Smooth muscle cell of the brain vasculature (primary cell): ENCODE measurements around the gene LMTK3.
"Not testable (repeated sequence)": the region's sequence is repeated elsewhere in the genome, so short reads cannot be mapped to it uniquely, and the experiment has no call there.

Experiments used
- DNase-seq: peaks from one replicate; pipeline ENCODE4 v3.0.0-alpha.2; 2012; ENCODE audit warnings: low read depth, low spot score

LMTK3 gene

GRCh38 chr19:48541813-48542212 lies 30.2 kb upstream of the LMTK3 start:
- DNase-seq: no peak

- DNase-seq: no peak
Observed at GRCh38 chr19:48540110-48540509, 28.5 kb upstream of the LMTK3 start.

- DNase-seq: no peak
Observed at GRCh38 chr19:48539503-48540096, 28.0 kb upstream of the LMTK3 start.

- not testable (repeated sequence) for DNase-seq
Observed at GRCh38 chr19:48538057-48538456, 26.4 kb upstream of the LMTK3 start.

GRCh38 chr19:48537541-48537940 lies 25.9 kb upstream of the LMTK3 start:
- no peak for DNase-seq

GRCh38 chr19:48533770-48534169 lies 22.1 kb upstream of the LMTK3 start:
- DNase-seq: no peak

GRCh38 chr19:48530770-48531169 lies 19.1 kb upstream of the LMTK3 start:
- no peak for DNase-seq

- DNase-seq: no peak
Observed at GRCh38 chr19:48530066-48530720, 18.6 kb upstream of the LMTK3 start.

- no peak for DNase-seq
Observed at GRCh38 chr19:48529156-48529555, 17.5 kb upstream of the LMTK3 start.

- DNase-seq: no peak
Observed at GRCh38 chr19:48524732-48525131, 13.1 kb upstream of the LMTK3 start.

- DNase-seq: no peak
Observed at GRCh38 chr19:48524221-48524620, 12.6 kb upstream of the LMTK3 start.

- DNase-seq: no peak
Observed at GRCh38 chr19:48520134-48520533, 8.5 kb upstream of the LMTK3 start.

- DNase-seq: not testable (repeated sequence)
Observed at GRCh38 chr19:48519426-48519825, 7.8 kb upstream of the LMTK3 start.

GRCh38 chr19:48518207-48518606 lies 6.6 kb upstream of the LMTK3 start:
- DNase-seq: no peak

GRCh38 chr19:48516536-48516935 lies 4.9 kb upstream of the LMTK3 start:
- DNase-seq: no peak

GRCh38 chr19:48514123-48514458 lies 2.5 kb upstream of the LMTK3 start:
- DNase-seq: no peak

GRCh38 chr19:48513289-48514122 lies 1.9 kb upstream of the LMTK3 start:
- DNase-seq: no peak

GRCh38 chr19:48512504-48513288 lies 1.1 kb upstream of the LMTK3 start:
- no peak for DNase-seq

GRCh38 chr19:48511321-48511731 lies 309 bp downstream of the LMTK3 start:
- DNase-seq: no peak

- DNase-seq: no peak
Observed at GRCh38 chr19:48510421-48511268, 990 bp downstream of the LMTK3 start.
